Panc1 (cell line): ENCODE measurements around the gene CPNE7. TPM values are rescaled to one million over a fixed set of nuclear protein-coding genes. Genes with fewer than 3 reads are reported as not detected.

Experiments used
- ATAC-seq: fragments of 200-7000 bp; cut with Tn5 transposase; 2 replicates; pipeline ENCODE4 v1.9.1; 2020; ENCODE audit warnings: mild to moderate bottlenecking, moderate library complexity
- BruUV-seq: library from RNA; stranded (reverse); fragments of 400-500 nt; replicated peaks from 2 replicates; lab custom pipeline; 2021; lab: Mats Ljungman, UMichigan
- CTCF ChIA-PET: fragments of 300-600 bp; sonication (Branson Sonifier 250); formaldehyde crosslinking; loops from one replicate; lab custom pipeline; 2022; ENCODE audit warnings: antibody characterized with exemption; lab: Charles Lee
- POLR2A ChIA-PET: fragments of 300-600 bp; sonication (Branson Sonifier 250); formaldehyde crosslinking; loops from one replicate; lab custom pipeline; 2022; ENCODE audit warnings: antibody characterized with exemption; lab: Charles Lee
- DNase-seq: peaks from one replicate; pipeline ENCODE4 v3.0.0-alpha.2; 2010; ENCODE audit warnings: low read depth, low spot score
- H3K27ac ChIP-seq: 2 replicates; pipeline ENCODE4 v1.5.1; 2011; ENCODE audit warnings: mild to moderate bottlenecking, low read length, inconsistent platforms
- H3K27me3 ChIP-seq: fragments of 200-500 bp; sonication (Bioruptor generic); 2 replicates; pipeline ENCODE4 v1.6.0; 2014; ENCODE audit warnings: low read length, inconsistent platforms; ENCODE audit not compliant: control insufficient read depth, insufficient read depth
- H3K36me3 ChIP-seq: fragments of 200-500 bp; sonication (Bioruptor generic); 2 replicates; pipeline ENCODE4 v1.5.1; 2014; ENCODE audit warnings: inconsistent platforms, mild to moderate bottlenecking, low read length, moderate library complexity; ENCODE audit not compliant: control insufficient read depth, insufficient read depth
- H3K4me1 ChIP-seq: 2 replicates; pipeline ENCODE4 v1.5.1; 2011; ENCODE audit warnings: inconsistent platforms, mild to moderate bottlenecking, low read length, moderate library complexity; ENCODE audit not compliant: control insufficient read depth, insufficient read depth
- H3K4me3 ChIP-seq, 2 experiments: 2 replicates each; pipeline ENCODE4 v1.5.1; 2011 to 2012; ENCODE audit warnings: low read depth in 2 of 2, low read length in 2 of 2, mild to moderate bottlenecking in 2 of 2, inconsistent platforms in 1 of 2, moderate library complexity in 1 of 2
- H3K9me3 ChIP-seq: fragments of 200-500 bp; sonication (Bioruptor generic); 2 replicates; pipeline ENCODE4 v1.5.1; 2014; ENCODE audit warnings: low read depth, mild to moderate bottlenecking, inconsistent platforms, low read length, moderate library complexity; ENCODE audit not compliant: control insufficient read depth, insufficient read depth
- POLR2AphosphoS5 ChIP-seq: IDR thresholded peaks from 2 replicates; pipeline ENCODE4 v1.6.1; 2012; ENCODE audit warnings: mild to moderate bottlenecking, low read depth, low read length, moderate library complexity
- REST ChIP-seq, 2 experiments: IDR thresholded peaks; 2 replicates each; pipeline ENCODE4 v1.6.1; 2011 to 2012; ENCODE audit warnings: low read depth in 2 of 2, control low read depth in 1 of 2, low read length in 1 of 2, mild to moderate bottlenecking in 1 of 2, moderate library complexity in 1 of 2; ENCODE audit not compliant: insufficient read depth in 1 of 2
- SIN3A ChIP-seq: IDR thresholded peaks from 2 replicates; pipeline ENCODE4 v1.6.1; 2012; ENCODE audit warnings: low read depth, mild to moderate bottlenecking, low read length, moderate library complexity, borderline replicate concordance; ENCODE audit not compliant: insufficient read depth
- TCF7L2 ChIP-seq: IDR thresholded peaks from 2 replicates; pipeline ENCODE4 v1.6.1; 2011; ENCODE audit warnings: mild to moderate bottlenecking, low read depth, low read length, inconsistent platforms
- in situ Hi-C: cut with HindIII; loops from 2 replicates; pipeline ENCODE4 v1.10.0; 2016; ENCODE audit warnings: low sequenced_read_pairs, low pct_unique_long_range_greater_than_20kb
- intact Hi-C: fragments of 100-400 bp; cut with micrococcal nuclease; formaldehyde crosslinking; loops from one replicate; pipeline ENCODE4 v1.10.0; 2022; ENCODE audit not compliant: unreplicated experiment
- total RNA-seq: library from RNA; stranded (reverse); gene quantifications from one replicate; pipeline ENCODE4 v1.2.1, GENCODE V29; 2021; ENCODE audit not compliant: unreplicated experiment
- TF ChIP-seq, protein P1 (sequence below): fragments of 450-650 bp; IDR thresholded peaks from 2 replicates; pipeline ENCODE4 v1.5.1; 2017; ENCODE audit warnings: mild to moderate bottlenecking

The CPNE7 gene
- total RNA-seq, 1 experiment from 2014 or later = 32.7 TPM

GRCh38 chr16:89552913-89553312 lies 22.6 kb upstream of the CPNE7 start:
- Histone ChIP-seq H3K4me3 (no peak overlapping the region), H3K4me1 (no peaks in the 10 kb centered on the region), H3K36me3 (peaks cover 5% of the 10 kb centered on the region; the same call in 1 of the 2 replicates), H3K27me3 (no peaks in the 10 kb centered on the region), H3K9me3 (no peaks in the 10 kb centered on the region), H3K27ac (no peak overlapping the region)
- ChIA-PET CTCF (no interaction called here), POLR2A (interaction anchor here (0.5 kb wide), 1 partner anchor 10 kb away, joined by 3 read pairs; no protein-coding TSS in a partner anchor)
- no peak for TF ChIP-seq TCF7L2
- no peak for TF ChIP-seq POLR2AphosphoS5
- DNase-seq (no peak), ATAC-seq (no peak)
- intact Hi-C loops (no loop called here), in situ Hi-C loops (no loop called here)
- BruUV-seq = no TSS peak

GRCh38 chr16:89553733-89554132 lies 21.8 kb upstream of the CPNE7 start:
- no peak overlapping the region for H3K4me3 ChIP-seq
- no TSS peak for BruUV-seq
- DNase-seq (no peak), ATAC-seq (no peak)
- no peaks in the 10 kb centered on the region for H3K27me3 ChIP-seq
- peaks cover 4% of the 10 kb centered on the region; the same call in 1 of the 2 replicates for H3K36me3 ChIP-seq
- H3K9me3 ChIP-seq = no peaks in the 10 kb centered on the region
- in situ Hi-C loops = no loop called here
- CTCF ChIA-PET = no interaction called here
- H3K27ac ChIP-seq = no peak overlapping the region
- intact Hi-C loops = no loop called here
- POLR2A ChIA-PET = no interaction called here
- no peaks in the 10 kb centered on the region for H3K4me1 ChIP-seq
- TF ChIP-seq REST (IDR thresholded peaks at IDR 0.05; ENCODE audit: insufficient read depth in 1 of 2, low read depth in 2 of 2, low read length in 1 of 2) (no peak), TCF7L2 (no peak)

DNA sequence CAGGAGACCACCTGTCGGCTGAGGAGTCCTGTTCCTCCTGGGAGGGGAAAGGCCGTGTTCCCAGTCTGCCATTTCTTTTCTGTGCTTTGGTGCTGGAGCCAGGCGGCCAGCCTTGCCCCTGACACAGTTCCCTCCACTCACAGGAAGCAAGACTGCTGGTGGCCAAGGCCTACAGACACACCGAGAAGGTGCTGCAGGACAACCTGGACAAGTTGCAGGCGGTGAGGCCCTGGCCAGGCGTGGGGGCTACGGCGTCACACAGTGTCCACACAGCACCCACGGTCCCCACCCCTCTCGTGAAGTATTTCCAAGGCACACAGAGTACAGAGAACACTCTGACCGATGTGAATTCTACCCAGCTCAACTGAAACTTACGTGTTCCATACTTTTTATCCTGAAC lies 21.2 kb upstream of the CPNE7 start:
- in situ Hi-C loops = no loop called here
- ATAC-seq (no peak), DNase-seq (no peak)
- H3K9me3 ChIP-seq = no peaks in the 10 kb centered on the region
- no peaks in the 10 kb centered on the region for H3K4me1 ChIP-seq
- no peak overlapping the region for H3K27ac ChIP-seq
- H3K4me3 ChIP-seq = no peak overlapping the region
- intact Hi-C loops = no loop called here
- H3K36me3 ChIP-seq = peaks cover 2% of the 10 kb centered on the region; the same call in 1 of the 2 replicates
- no peaks in the 10 kb centered on the region for H3K27me3 ChIP-seq
- BruUV-seq = no TSS peak
- POLR2A ChIA-PET = no interaction called here
- CTCF ChIA-PET = no interaction called here
- TF ChIP-seq REST (IDR thresholded peaks at IDR 0.05; ENCODE audit: insufficient read depth in 1 of 2, low read depth in 2 of 2, low read length in 1 of 2) (no peak), SIN3A (no peak), POLR2AphosphoS5 (no peak), TCF7L2 (no peak)
- TF ChIP-seq, protein P1, sequence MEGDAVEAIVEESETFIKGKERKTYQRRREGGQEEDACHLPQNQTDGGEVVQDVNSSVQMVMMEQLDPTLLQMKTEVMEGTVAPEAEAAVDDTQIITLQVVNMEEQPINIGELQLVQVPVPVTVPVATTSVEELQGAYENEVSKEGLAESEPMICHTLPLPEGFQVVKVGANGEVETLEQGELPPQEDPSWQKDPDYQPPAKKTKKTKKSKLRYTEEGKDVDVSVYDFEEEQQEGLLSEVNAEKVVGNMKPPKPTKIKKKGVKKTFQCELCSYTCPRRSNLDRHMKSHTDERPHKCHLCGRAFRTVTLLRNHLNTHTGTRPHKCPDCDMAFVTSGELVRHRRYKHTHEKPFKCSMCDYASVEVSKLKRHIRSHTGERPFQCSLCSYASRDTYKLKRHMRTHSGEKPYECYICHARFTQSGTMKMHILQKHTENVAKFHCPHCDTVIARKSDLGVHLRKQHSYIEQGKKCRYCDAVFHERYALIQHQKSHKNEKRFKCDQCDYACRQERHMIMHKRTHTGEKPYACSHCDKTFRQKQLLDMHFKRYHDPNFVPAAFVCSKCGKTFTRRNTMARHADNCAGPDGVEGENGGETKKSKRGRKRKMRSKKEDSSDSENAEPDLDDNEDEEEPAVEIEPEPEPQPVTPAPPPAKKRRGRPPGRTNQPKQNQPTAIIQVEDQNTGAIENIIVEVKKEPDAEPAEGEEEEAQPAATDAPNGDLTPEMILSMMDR = no peak
